B cell (primary cell): Measurements from ENCODE around the gene TPP2.

ENCODE experiments used
- EZH2 ChIP-seq: IDR thresholded peaks from 2 replicates; pipeline ENCODE4 v1.6.1; 2012; ENCODE audit warnings: borderline replicate concordance, low read depth, mild to moderate bottlenecking, moderate library complexity, low read length; ENCODE audit not compliant: insufficient read depth, poor library complexity, severe bottlenecking
- TF ChIP-seq, protein P1 (sequence below): fragments of 200-600 bp; IDR thresholded peaks from one replicate; pipeline ENCODE4 v1.8.0; 2022; ENCODE audit warnings: antibody characterized with exemption, mild to moderate bottlenecking

DNA sequence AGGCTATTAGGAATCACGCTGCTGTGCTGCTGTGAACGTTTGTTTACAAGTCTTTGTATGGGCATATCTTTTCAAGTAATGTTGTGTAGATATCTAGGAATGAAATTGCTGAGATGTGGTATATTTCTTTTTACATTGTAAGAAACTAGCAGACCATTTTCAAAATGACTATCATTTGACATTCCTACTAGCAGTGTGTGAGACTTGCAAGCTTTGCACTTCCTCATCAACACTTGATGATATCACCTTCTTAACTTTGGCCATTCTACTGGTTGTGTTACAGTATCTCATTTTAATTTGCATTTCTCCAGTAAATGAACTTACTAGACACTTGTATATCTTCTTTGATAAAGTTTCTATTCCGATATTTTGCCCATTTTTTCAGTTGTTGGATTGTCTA is 85.9 kb downstream of the TPP2 start:
- TF ChIP-seq, protein P1, sequence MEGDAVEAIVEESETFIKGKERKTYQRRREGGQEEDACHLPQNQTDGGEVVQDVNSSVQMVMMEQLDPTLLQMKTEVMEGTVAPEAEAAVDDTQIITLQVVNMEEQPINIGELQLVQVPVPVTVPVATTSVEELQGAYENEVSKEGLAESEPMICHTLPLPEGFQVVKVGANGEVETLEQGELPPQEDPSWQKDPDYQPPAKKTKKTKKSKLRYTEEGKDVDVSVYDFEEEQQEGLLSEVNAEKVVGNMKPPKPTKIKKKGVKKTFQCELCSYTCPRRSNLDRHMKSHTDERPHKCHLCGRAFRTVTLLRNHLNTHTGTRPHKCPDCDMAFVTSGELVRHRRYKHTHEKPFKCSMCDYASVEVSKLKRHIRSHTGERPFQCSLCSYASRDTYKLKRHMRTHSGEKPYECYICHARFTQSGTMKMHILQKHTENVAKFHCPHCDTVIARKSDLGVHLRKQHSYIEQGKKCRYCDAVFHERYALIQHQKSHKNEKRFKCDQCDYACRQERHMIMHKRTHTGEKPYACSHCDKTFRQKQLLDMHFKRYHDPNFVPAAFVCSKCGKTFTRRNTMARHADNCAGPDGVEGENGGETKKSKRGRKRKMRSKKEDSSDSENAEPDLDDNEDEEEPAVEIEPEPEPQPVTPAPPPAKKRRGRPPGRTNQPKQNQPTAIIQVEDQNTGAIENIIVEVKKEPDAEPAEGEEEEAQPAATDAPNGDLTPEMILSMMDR: no peak
- TF ChIP-seq EZH2: no peak
